HG02970 (cell line): ENCODE results near the gene MPHOSPH9.
"Not testable (repeated sequence)": the region's sequence is repeated elsewhere in the genome, so short reads cannot be mapped to it uniquely, and the experiment has no call there.

Experiments
- ATAC-seq: cut with Tn5 transposase; IDR thresholded peaks from one replicate; pipeline ENCODE4 v1.9.1; 2021; ENCODE audit warnings: mild to moderate bottlenecking, moderate library complexity, moderate number of reproducible peaks; ENCODE audit not compliant: unreplicated experiment, low FRiP score

Gene MPHOSPH9

DNA sequence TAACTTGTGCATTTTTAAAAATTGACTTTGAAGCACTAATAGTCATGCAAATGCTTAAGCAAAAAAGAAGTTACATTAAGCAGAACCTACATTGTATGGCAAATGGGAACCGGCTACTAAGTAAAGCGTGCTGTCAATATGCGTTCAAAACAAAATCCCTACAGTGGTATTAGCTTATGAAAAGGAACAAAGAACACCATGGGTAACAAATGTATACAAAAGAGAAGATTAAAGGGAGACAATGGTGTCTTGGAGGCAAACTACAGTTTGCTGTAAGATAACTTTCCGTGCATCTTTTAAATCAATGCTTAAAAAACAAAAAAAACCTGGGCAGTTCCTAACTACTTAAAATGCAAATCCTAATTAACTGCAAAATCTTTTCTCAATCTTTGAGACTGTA, 28.3 kb upstream of the MPHOSPH9 start:
- no peak for ATAC-seq

DNA sequence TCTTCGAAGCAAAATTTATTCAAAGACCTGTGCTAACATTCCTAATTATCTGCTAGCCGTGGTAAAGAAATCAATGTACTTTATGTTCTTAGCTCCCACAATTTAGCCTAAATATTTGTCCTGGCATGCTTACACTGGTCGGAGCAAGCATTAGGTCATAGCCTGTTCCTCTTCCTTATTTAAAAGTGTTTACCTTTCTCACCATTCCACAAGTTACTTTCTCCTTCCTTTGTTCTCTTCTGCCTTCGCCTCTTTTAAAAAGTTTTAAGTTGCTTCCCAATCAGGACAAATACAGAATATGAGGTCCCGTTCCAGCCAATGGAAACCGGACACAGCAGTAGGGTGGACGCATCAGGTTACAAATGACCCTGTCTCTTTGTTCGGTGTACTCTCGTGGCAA, 27.1 kb upstream of the MPHOSPH9 start:
- no peak for ATAC-seq

DNA sequence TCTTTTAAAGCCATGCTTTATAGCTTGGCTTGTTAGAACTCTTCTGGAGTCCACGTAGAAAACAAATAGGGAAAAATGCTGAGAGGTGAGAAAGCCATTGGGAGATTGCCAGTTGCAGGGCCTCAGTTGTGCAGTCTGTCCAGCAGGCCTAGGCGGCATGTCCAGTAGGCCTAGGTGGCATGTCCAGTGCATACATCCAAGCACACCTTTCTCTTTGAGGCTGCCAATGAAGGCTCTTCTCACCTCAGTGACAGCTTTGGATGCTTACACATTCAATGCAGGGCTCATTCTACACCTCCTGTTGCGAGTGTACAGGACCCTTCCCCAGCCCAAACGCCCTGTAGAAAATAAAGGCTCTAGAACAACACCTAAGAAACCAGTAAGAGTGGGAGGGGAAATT, 25.7 kb upstream of the MPHOSPH9 start:
- ATAC-seq, result no peak

DNA sequence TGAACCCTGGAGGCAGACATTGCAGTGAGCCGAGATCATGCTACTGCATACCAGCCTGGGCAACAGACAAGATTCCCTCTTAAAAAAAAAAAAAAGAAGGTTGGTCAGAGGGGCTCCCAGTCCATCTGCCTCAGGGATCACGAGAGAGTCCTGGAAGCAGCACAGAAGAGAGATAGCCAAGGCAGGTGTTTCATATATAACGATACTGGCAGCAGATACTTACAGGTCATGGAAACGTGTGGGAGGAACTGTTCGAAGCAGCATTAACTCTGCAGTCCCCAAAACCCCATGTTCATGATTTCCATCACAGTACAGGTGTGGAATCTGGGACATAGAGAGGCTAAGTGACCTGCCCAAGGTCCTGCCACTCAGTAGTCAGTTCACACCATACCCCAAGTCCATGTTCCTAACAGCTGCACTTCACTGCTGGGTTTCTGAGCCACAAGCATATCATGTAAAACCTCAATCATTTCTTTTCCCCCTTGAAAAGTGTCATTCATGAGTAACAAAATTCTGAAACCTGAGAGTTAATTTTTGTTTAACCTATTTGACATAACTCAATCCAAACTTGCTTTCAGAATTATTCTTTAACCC, 22.0 kb upstream of the MPHOSPH9 start:
- ATAC-seq, result no peak

DNA sequence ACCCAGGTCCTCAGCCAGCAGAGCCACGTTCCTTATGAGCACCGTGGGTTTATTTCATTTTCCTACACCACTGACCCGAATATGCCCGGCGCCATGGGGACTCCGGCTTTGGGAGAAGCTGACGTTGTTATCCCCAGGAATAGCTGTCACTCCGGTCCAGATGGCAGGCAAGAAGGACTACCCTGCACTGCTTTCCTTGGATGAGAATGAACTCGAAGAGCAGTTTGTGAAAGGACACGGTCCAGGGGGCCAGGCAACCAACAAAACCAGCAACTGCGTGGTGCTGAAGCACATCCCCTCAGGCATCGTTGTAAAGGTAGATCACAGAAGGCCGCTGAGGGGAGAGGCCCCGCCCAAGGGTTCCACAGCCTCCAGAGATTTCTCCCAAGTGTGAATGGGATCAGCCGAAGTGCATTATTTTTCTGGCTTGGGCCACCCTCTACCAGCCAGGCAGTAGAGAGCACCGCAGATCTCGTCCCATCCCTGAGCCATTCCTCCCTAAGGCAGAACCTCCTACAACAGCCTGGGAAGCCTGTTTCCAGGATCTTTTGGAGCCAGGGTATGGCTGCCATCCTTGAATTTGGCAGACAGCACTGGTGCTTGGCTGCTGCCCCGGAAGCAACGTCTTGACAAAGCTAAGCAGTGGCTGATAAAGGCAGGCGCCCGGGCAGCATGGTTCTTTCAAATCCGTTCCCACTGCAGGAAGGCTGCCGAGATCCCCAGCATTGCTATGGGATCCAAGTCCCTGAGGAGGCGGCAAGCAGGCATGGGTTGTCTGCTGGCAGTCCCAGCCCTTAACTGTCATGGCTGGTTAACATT, 20.9 kb upstream of the MPHOSPH9 start:
- no peak for ATAC-seq

DNA sequence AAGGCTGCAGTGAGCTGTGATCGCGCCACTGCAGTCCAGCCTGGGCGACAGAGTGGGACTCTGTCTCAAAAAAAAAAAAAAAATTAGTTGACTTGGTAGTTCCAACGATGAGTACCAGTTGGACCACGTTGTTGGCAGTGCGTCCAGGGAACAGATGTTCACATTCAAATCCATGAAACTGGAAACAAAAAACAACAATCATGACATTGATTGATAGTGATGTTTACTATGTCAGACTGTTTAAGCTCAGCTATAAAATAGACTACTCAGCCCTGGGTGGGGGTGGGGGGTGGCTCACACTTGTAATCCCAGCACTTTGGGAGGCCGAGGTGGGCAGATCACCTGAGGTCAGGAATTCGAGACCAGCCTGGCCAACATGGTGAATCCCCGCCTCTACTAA, 19.4 kb upstream of the MPHOSPH9 start:
- ATAC-seq, result not testable (repeated sequence)

DNA sequence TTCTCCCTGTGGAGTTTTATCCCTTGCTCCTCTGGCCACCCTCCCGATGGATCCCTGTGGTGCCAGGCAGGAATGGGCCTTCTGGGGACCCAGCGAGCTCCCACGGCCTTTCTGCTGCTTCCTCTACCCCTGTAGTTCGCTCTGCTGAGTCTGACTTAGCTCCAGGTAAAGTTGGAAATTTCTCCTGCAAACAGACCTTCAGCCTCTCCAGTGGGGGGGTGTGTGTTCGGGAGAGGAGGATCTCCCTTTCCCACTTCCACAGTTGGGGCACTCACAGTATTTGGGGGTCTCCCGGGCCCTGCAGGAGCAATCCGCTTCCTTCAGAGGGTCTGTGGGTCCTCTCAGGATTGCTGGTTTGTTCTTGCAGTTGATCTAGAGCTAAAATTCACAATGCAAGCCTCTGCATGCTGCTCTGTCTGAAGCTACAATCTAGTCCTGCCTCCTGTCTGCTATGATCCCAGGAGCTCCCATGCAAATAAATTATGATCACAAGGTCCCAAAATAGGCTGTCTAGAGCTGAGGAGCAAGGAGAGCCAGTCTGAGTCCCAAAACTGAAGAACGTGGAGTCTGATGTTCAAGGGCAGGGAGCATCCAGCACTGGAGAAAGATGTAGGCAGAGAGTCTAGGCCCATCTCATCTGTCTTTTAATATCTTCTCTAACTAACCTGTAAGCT, 18.6 kb upstream of the MPHOSPH9 start:
- no peak for ATAC-seq

DNA sequence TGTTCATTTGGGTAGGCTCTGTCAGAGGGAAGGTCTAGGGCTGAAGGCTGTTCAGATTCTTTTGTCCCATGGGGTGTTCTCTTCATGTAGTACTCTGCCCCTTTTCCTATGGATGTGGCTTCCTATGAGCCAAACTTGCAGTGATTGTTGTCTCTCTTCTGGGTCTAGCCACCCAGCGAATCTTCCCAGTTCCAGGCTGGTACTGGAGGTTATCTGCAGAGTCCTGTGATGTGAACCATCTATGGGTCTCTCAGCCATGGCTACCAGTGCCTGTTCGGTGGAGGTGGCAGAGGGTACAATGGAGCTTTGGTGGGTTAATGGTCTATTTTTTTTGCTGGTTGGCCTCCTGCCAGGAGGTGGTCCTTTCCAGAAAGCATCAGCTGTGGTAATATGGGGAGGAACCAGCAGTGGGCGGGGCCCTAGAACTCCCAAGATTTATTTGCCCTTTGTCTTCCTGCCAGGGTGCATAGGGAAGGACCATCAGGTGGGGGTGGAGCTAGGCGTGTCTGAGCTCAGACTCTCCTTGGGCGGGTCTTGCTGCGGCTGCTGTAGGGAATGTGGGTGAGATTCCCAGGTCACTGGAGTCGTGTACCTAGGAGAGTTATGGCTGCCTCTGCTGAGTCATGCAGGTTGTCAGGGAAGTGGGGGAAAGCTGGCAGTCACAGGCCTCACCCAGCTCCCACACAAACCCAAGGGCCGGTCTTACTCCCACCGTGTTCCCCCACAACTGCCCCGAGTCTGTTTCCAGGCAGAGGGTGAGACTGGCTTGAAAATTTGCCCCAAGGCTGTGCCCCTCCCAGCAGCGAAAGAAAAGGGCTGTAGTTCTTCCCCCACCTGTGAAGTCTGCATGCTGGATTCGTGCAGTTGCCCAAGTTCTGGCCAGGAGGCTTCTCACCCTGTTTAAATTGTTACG, 17.8 kb upstream of the MPHOSPH9 start:
- ATAC-seq, result no peak

DNA sequence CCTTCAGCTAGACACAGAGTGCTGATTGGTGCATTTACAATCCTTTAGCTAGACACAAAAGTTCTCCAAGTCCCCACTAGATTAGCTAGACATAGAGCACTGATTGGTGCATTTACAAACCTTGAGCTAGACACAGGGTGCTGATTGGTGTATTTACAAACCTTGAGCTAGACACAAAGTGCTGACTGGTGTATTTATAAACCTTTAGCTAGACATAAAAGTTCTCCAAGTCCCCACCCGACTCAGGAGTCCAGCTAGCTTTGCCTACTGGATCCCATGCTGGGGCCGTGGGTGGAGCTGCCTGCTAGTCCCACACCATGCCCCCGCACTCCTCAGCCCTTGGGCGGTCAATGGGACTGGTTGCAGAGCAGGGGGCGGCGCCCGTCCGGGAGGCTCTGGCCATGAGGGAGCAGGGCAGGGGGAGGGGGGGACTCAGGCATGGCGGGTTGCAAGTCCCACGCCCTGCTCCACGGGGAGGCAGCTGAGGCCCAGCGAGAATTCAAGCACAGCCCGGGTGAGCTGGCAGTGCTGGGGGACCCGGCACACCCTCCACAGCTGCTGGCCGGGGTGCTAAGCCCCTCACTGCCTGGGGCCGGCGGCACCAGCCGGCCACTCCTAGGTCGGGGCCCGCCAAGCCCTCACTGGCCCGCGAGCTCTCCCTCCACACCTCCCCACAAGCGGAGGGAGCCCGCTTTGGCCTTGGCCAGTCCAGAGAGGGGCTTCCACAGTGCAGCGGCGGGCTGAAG, 16.2 kb upstream of the MPHOSPH9 start:
- not testable (repeated sequence) for ATAC-seq

DNA sequence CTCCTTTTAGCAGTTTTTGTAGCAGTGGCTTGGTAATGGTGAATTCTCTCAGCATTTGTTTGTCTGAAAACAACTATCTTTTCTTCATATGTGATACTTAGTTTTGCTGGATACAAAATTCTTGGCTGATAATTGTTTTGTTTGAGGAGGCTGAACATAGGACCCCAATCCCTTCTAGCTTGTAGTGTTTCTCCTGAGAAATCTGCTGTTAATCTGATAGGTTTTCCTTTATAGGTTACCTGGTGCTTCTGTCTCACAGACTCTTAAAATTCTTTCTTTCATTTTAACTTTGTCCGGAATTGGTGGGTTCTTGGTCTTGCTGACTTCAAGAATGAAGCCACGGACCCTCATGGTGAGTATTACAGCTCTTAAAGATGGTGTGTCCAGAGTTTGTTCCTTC, 15.2 kb upstream of the MPHOSPH9 start:
- not testable (repeated sequence) for ATAC-seq

DNA sequence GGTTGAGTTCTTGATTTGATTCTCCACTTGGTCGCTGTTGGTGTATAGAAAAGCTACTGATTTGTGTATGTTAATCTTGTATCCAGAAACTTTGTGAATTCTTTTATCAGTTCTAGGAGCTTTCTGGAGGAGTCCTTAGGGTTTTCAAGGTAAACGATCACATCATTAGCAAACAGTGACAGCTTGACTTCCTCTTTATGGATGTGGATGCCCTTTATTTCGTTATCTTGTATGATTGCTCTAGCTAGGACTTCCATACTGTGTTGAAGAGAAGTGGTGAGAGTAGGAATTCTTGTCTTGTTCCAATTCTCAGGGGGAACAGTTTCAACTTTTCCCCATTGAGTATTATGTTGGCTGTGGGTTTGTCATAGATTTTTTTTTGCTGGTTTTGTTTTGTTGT, 12.7 kb upstream of the MPHOSPH9 start:
- no peak for ATAC-seq

DNA sequence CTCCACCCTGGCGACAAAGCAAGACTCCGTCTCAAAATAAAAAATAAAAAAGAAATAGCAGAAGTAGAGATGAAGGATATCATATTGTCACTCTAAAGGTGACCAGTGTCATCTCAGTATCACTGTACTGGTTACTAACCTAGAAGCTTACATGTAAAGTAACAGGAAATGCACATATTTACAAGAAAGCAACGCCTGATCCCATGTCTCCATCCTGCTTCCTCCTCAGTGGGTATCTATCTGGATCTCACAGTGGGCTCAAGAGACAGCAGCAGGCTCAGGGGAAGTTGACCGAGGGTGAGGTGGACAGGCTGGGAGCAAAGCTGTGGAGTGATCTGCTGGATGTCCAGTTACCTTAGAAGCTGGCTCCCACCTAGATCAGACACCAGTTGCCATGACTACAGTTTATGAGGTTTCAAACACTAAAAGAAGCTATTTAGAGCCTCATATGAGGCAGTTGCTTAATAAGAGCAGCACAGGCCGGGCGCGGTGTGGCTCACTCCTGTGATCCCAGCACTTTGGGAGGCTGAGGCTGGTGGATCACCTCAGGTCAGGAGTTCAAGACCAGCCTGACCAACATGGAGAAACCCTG, 10.8 kb upstream of the MPHOSPH9 start:
- ATAC-seq, result no peak

DNA sequence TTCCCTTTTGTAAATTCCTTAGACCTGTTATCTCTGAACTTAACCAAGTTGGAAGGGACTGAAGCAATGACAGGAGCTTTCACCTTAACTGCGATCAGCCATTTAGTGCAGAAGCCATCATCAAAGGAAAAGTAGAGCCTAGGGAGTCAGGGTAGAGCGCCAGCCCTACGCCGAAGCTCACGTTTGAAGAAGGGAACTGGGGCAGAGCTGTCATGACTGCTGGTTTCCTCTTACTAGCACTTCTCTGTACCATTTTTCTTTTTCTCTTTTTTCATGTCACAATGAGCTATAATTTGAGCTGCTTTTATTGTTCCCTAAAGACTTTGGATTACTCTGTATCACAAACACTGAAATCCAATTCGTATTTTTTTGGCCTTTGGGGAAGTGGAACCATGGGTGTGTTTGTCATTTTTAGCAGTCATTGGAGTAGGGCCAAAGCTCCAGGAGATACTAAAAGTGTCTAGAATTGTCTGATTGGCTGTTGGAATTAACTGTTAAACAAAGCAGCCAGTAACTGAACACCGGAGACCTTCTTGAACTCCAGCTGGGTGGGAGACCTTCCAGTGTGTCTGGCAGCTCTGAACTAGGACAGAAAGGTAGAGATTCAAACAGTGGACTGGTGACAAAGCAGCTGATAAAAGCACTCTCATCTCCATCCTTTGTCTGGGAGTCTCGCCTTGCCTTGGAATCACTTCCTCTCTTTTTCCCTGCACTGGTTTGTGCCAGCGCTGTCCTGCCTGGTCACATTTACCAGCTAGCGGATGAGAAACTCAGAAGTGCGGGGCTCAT, 9.4 kb upstream of the MPHOSPH9 start:
- ATAC-seq, result no peak

DNA sequence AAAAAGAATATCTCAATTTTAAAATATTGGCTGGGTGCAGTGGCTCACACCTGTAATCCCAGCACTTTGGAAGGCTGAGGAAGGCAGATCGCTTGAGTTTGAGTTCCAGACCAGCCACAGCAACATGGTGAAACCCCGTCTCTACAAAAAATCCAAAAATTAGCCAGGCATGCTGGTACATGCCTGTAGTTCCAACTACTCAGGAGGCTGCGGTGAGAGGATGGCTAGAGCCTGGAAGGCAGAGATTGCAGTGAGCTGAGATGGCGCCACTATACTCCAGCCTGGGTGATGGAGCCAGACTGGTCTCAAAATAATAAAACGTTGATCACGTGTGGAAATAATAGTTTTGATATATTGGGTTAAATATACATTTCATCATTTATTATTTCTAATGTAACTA, 6.0 kb upstream of the MPHOSPH9 start:
- no peak for ATAC-seq

DNA sequence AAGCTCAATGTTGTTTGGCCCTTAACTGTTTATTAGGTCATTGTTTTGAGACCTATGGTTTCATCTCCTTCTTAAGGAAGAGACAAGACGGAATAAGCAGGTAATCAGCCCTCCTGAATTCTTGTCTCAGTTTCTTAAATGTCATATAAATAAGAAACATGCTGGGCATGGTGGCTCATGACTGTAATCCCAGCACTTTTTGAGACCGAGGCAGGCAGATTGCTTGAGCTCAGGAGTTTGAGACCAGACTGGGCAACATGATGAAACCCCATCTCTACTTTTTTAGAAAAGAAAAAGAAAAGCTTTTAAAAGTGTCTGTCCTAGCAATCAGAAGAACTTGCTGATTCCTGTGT, 5.4 kb upstream of the MPHOSPH9 start:
- ATAC-seq, result no peak

DNA sequence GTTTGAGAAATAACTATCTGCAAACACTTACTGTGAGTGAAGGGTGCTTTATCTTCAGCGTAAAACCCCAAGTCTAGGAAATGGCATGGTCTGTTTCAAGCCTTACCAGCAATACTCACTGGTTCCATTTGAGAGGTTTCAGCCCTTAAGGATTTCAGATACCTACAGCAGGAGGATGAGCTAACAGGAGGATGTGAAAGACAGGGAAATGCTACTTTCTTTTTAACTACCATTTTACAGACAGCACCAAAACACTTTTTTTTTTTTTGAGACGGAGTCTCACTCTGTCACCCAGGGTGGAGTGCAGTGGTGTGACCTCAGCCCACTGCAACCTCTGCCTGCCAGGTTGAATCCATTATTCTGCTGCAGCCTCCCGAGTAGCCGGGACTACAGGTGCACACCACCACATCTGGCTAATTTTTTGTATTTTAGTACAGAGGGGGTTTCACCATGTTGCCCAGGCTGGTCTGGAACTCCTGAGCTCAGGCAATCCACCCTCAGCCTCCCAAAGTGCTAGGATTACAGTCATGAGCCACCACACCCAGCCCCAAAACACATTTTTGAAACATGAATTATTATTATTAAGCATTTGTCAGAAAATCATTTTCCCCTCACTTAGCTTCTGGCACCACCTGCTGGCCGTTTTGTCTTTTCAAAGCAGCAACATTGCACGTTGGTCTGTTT, 4.8 kb upstream of the MPHOSPH9 start:
- ATAC-seq, result no peak

DNA sequence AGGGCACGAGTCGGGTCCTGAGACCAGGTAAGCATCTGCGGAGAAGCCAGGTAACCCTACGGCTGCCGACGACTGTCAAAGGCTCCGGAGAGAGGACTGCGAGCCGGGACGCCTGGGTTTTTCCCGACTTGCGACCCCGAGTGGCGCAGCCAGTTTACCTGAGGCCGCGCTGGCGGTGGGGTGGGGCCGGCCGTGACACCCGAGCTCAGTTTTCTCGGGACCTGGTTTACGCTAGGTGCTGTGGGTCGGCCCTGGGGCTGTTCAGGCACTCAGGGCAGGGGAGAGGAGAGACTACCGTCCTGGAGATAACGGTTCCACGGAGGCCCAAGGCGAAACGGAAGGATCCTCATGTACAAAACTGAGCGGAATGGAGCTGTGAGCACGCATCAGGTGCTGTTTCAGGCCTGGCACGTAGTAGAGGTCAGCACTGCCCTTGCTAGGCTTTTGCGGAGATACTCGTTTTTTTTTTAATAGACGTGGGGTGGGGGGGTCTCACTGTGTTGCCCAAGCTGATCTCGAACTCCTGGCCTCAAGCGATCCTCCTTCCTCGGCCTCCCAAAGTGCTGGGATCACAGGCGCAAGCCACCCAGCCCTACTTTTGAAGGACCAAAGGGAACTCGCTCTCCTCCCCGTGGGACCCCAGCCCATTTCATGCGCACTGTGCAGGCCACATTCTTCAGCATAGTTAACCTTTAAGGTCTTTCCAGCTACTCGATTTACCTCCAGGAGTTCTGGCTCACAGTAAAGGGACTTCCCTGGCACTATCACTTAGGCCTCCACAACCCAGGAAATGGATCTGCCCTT, 766 bp upstream of the MPHOSPH9 start:
- no peak for ATAC-seq

DNA sequence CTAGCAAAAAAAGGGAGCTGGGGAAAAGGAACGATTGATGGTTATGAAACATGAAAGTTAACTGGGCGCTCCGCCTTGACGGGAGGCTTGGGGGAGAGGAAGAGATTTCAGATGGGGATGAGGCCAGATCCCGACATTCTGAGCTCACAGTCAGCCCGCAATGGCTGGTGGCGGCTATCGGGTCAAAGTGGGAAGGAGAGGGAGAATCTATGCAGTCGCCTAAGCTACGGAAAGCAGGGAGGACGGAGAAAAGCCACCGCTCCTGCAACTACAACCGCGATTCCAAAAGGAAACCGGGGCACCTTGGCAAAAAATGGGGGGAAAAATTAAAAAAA, 502 bp downstream of the MPHOSPH9 start:
- ATAC-seq, result peak; percentile 1
